Non-pigmented ciliary epithelial cell (primary cell): ENCODE measurements around the gene TICRR.

Experiments
- DNase-seq: peaks from one replicate; pipeline ENCODE4 v3.0.0-alpha.2; 2010; ENCODE audit warnings: low read depth

TICRR gene

GRCh38 chr15:89654301-89654761, 79.1 kb downstream of the TICRR start:
- no peak for DNase-seq

- no peak for DNase-seq
These were observed 79.9 kb downstream of the TICRR start, which contains the start of gene KIF7 for GRCh38 chr15:89654847-89655805. TSS of gene KIF7 (minus strand) at chr15:89655467. CDS start at chr15:89652930, 2,537 bp downstream.

- no peak for DNase-seq
These were observed 81.0 kb downstream of the TICRR start for GRCh38 chr15:89656116-89656815.

GRCh38 chr15:89657686-89658200, 82.5 kb downstream of the TICRR start:
- no peak for DNase-seq

GRCh38 chr15:89659295-89659694, 84.0 kb downstream of the TICRR start:
- DNase-seq, result no peak

- DNase-seq, result no peak
These were observed 85.3 kb downstream of the TICRR start for GRCh38 chr15:89660556-89660955.

- DNase-seq, result peak; percentile 68
These were observed 87.8 kb downstream of the TICRR start for GRCh38 chr15:89662893-89663626.

- no peak for DNase-seq
These were observed 89.4 kb downstream of the TICRR start for GRCh38 chr15:89664441-89665350.

GRCh38 chr15:89665449-89666181, 90.3 kb downstream of the TICRR start:
- no peak for DNase-seq

- no peak for DNase-seq
These were observed 91.1 kb downstream of the TICRR start for GRCh38 chr15:89666184-89666857.

GRCh38 chr15:89666858-89667705, 91.8 kb downstream of the TICRR start:
- no peak for DNase-seq

GRCh38 chr15:89667706-89667960, 92.4 kb downstream of the TICRR start:
- DNase-seq, result no peak

- DNase-seq, result no peak
These were observed 92.9 kb downstream of the TICRR start for GRCh38 chr15:89668171-89668570.

GRCh38 chr15:89669309-89669865, 94.1 kb downstream of the TICRR start:
- DNase-seq, result no peak

GRCh38 chr15:89669941-89670340, 94.7 kb downstream of the TICRR start:
- no peak for DNase-seq

GRCh38 chr15:89670971-89671560, 95.8 kb downstream of the TICRR start:
- no peak for DNase-seq

- DNase-seq, result no peak
These were observed 96.4 kb downstream of the TICRR start for GRCh38 chr15:89671687-89672086.
